GM11168 (cell line): Measurements from ENCODE around the gene TMEM109.

Experiments
- in situ Hi-C: fragments of 300-500 bp; cut with MboI; formaldehyde crosslinking; loops from one replicate; pipeline ENCODE4 v1.12.0; 2022; ENCODE audit warnings: low sequenced_read_pairs; ENCODE audit not compliant: unreplicated experiment

Gene TMEM109

GRCh38 chr11:60924110-60924905 lies 10.3 kb downstream of the TMEM109 start, which contains the start of gene TMEM132A:
Gene TMEM132A (plus strand): TSS chr11:60924460. CDS start chr11:60924634, 174 bp downstream.
- in situ Hi-C loops, result no loop called here

- in situ Hi-C loops, result no loop called here
These were observed 11.2 kb downstream of the TMEM109 start for GRCh38 chr11:60924906-60925853.

- in situ Hi-C loops, result no loop called here
These were observed 11.9 kb downstream of the TMEM109 start for GRCh38 chr11:60925868-60926267.

- in situ Hi-C loops, result no loop called here
These were observed 12.5 kb downstream of the TMEM109 start for GRCh38 chr11:60926500-60926899.

GRCh38 chr11:60927061-60927592 lies 13.2 kb downstream of the TMEM109 start:
- in situ Hi-C loops, result no loop called here

GRCh38 chr11:60927600-60927999 lies 13.6 kb downstream of the TMEM109 start:
- in situ Hi-C loops, result no loop called here

- in situ Hi-C loops, result no loop called here
These were observed 14.6 kb downstream of the TMEM109 start for GRCh38 chr11:60928563-60929001.

- in situ Hi-C loops, result no loop called here
These were observed 15.8 kb downstream of the TMEM109 start for GRCh38 chr11:60929764-60930163.

- in situ Hi-C loops, result no loop called here
These were observed 16.4 kb downstream of the TMEM109 start for GRCh38 chr11:60930394-60930793.

- in situ Hi-C loops, result no loop called here
These were observed 18.0 kb downstream of the TMEM109 start for GRCh38 chr11:60931917-60932316.

GRCh38 chr11:60932605-60933356 lies 18.8 kb downstream of the TMEM109 start:
- in situ Hi-C loops, result no loop called here

GRCh38 chr11:60933416-60934123 lies 19.6 kb downstream of the TMEM109 start:
- in situ Hi-C loops, result no loop called here

- in situ Hi-C loops, result no loop called here
These were observed 20.3 kb downstream of the TMEM109 start for GRCh38 chr11:60934124-60934789.

GRCh38 chr11:60934790-60935605 lies 21.0 kb downstream of the TMEM109 start:
- in situ Hi-C loops, result no loop called here

- in situ Hi-C loops, result no loop called here
These were observed 21.9 kb downstream of the TMEM109 start for GRCh38 chr11:60935676-60936442.

- in situ Hi-C loops, result no loop called here
These were observed 22.6 kb downstream of the TMEM109 start for GRCh38 chr11:60936467-60937143.

GRCh38 chr11:60937144-60937527 lies 23.2 kb downstream of the TMEM109 start:
- in situ Hi-C loops, result no loop called here
